Activated CD8-positive, alpha-beta memory T cell treated with anti-CD3 and anti-CD28 coated beads for 4 hours (primary cell): ENCODE measurements around the gene CCNYL1.
"Not testable (repeated sequence)": the region's sequence is repeated elsewhere in the genome, so short reads cannot be mapped to it uniquely, and the experiment has no call there.

ENCODE experiments used
- DNase-seq, 2 donors: peaks; one replicate each; pipeline ENCODE4 v3.0.0-alpha.2; 2020; ENCODE audit warnings: low read depth in 2 of 2

The CCNYL1 gene

GRCh38 chr2:207710814-207711740 is at the start of gene CCNYL1:
Gene CCNYL1 (plus strand): TSS chr2:207711640. CDS start chr2:207711897, 257 bp downstream.
- DNase-seq = peak; percentile 94 to 97

GRCh38 chr2:207662203-207662602 is 49.2 kb upstream of the CCNYL1 start:
- DNase-seq = no peak

DNA sequence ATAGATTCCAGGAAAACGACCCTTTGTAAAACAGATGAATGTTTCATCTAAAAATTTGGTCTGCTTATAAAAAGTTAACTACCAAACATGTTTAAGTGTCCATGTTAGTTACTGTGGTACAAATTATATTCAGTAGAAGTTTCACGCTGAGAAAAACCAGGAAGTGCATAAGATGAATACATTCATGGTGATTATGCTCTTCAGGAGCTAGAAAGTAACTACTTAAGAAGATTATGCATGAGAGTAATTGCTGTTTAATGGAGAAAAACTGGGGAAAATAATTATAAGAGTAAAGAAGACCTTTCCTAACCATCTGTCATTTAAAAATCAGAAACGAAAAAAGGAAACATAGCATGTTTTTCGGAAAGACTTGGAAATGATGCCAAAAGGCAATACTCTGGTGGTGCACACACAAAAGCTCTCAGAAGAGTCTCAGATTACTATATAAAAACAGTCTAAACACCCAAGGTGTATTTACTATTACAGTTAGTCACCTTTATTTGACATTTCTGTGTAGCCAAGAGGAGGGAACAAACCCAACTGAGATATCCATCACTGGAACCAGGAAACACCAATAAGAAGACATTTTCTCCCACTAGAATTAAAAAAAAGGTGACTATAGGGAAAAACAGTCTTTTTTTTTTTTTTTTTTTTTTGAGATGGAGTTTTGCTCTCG is 47.4 kb upstream of the CCNYL1 start:
- DNase-seq = no peak

DNA sequence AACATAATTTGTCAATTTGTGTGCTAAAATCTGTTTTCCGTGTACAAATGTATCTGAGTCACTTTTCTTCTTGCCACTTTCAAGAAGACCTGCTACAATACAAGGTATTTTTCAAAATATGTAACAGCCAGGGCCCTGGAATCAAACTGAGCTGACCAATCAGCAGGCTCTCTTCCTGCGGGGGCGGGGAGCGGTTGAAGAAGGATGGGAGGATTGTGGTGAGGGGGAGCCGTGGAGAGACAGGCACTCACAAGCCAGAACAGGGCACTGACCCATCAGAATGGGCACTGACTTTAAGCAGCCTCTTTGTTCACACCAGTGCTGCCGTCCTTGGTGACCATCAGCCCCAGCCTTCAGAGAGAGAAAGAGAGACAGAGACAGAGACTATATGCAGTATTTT is 40.6 kb upstream of the CCNYL1 start:
- no peak for DNase-seq

DNA sequence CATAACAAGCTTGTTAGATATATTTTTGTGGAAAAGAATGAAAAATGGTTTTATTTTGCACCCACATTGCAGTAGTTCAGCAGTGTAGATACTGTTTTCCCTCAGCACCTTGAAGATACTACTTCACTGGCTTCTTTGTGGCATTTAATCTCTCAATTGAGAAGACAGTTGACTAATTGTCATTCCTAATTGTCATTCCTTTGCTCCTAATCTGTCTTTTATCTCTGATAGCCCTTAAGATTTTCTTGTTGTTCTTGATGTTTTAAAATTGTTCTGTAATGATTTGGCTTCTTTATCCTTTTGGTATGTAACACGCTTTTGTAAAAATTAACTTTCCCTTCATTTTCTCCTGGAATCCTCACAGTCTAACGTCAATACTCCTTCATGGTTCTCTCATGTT is 38.0 kb upstream of the CCNYL1 start:
- no peak for DNase-seq

DNA sequence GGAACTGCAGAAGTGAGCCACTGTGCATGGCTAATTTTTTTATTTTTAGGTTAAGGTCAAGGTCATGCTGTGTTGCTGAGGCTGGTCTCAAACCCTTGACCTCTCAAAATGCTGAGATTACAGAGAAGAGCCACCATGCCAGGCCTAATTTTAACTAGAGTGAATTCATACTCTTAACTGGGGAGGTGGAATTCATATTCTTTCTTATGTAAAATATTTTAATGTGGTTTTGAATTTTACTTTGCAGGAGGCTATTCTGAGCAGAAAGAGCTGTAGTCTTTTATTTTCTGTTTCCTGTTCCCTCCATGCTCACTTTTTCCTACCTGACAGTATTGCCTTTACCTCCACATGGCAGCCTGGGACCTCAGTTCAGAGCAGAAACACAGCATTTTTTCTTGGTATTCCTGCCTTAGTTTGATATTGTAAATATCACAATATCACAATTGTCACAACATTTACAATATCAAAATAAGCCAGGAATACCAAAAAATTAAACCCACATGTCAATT is 37.1 kb upstream of the CCNYL1 start:
- DNase-seq = no peak

DNA sequence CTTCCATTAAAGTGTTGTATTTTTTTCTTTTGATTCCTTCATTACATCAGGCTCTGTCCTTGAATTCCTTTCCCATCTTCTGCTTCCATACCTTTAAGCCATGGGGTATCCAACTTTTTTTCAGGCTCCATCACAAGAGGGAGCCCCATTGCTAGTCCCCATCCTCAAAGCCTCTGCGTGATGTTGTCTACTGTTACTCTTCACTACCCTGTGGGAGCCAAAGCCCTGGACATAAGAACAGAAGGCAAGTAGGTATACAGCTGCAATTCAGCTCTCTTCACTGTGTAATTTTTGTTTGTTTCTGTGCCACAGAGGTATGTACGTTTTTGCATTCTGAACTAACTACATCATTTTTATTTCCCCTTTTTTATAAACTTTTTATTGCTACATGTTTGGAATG is 36.6 kb upstream of the CCNYL1 start:
- no peak for DNase-seq

- DNase-seq = no peak
These were observed 34.5 kb upstream of the CCNYL1 start for GRCh38 chr2:207676827-207677354.

GRCh38 chr2:207681431-207681830 is 30.0 kb upstream of the CCNYL1 start:
- DNase-seq = no peak

DNA sequence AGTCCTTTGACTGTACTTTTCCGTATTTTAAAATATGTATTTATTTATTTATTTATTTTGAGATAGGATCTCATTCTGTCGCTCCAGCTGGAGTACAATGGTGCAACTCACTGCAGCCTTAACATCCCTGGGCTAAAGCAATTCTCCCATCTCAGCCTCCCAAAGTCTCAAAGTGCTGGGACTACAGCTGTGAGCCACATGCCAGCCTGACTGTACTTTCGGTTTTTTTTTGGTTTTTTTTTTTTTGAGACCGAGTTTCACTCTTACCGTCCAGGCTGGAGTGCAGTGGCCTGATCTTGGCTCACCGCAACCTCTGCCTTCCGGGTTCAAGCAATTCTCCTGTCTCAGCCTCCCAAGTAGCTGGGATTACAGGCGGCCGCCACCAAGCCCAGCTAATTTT is 28.9 kb upstream of the CCNYL1 start:
- DNase-seq = no peak

GRCh38 chr2:207683438-207683837 is 28.0 kb upstream of the CCNYL1 start:
- DNase-seq = no peak

GRCh38 chr2:207683879-207684627 is 27.4 kb upstream of the CCNYL1 start:
- no peak for DNase-seq

DNA sequence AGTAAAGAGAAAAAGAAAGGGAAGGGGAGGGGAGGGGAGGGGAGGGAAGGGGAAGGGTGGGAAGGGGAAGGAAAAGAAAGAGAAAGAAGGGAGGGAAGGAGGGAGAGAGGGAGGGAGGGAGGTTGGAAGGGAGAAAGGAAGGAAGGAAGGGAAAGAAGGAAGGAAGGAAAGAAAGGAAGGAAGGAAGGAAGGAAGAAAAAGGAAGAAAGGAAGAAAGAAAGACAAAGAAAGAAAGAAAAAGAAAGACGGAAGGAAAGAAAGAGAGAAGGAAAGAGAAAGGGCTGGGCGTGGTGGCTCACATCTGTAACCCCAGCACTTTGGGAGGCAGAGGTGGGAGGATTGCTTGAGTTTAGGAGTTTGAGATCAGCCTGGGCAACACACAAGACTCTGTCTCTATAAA is 24.6 kb upstream of the CCNYL1 start:
- DNase-seq = no peak

GRCh38 chr2:207688597-207688996 is 22.8 kb upstream of the CCNYL1 start:
- no peak for DNase-seq

- not testable (repeated sequence) for DNase-seq
These were observed 20.5 kb upstream of the CCNYL1 start for GRCh38 chr2:207690845-207691461.

GRCh38 chr2:207692206-207693065 is 19.0 kb upstream of the CCNYL1 start:
- DNase-seq = peak in 1 of 2 donors; percentile 11

DNA sequence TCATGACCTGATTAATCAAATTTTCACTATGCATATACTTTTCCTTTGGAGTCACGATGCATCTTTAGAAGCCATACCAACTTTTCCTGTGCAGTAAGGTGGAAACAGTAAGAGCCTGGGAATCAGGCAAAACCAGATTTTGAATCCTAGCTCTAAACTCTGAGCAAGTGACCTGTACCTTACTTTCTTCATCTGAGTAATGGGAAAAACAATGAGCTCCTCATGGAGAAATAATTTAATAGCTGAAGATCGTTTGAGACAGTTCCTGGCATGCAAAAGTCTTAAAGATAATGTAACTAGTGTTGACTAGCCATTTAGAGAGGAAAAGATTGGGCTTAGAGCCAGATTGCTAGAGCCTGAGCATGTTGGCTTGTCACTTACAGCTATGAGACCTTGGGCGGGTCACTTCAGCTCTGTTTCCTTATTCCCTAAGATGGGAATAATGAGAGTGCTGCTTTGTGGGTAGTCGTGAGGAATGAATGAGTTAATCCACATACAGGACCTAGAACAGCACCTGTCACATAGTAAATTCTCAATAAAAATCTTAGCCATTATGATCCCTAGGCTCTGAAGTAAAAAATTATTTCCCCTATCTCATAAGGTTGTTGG is 17.7 kb upstream of the CCNYL1 start:
- no peak for DNase-seq

DNA sequence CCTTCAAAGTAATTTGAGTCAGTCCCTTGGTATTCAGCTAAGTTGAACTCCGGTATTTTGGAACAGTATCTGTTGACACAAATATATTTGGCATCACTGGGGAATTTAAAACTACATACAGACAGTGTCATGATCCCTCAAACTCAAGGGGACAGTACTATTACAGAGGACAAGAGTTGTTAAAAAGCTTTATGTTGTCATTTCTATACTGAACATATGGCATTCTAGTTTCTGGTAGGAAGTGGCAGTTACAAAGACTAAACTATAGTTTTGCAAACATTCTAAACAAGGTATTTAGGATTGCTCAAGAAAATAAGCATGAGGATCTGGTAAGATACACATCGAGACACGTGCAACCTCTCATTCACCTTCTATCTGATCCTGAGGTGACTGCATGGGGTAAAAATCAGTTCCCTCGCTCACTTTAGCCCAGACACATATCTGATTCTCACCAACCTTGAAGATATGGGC is 16.6 kb upstream of the CCNYL1 start:
- no peak for DNase-seq

- no peak for DNase-seq
These were observed 16.1 kb upstream of the CCNYL1 start for GRCh38 chr2:207695293-207695692.

- not testable (repeated sequence) for DNase-seq
These were observed 14.5 kb upstream of the CCNYL1 start for GRCh38 chr2:207696911-207697310.
